ENCODE results near the gene KCNJ11. TPM values are rescaled to one million over a fixed set of nuclear protein-coding genes. Genes with fewer than 3 reads are reported as not detected.

KCNJ11 gene
- total and polyA plus RNA-seq, 2 of the 4 experiments (the other 2 are of a cell fraction), result not detected

GRCh38 chr11:17383461-17383860 is 5.0 kb downstream of the KCNJ11 start:
- Histone ChIP-seq H3K27me3 (ENCODE audit: control insufficient read depth, insufficient read depth, low read length) (no peaks in the 10 kb centered on the region; the same call in 1 of the 2 replicates), H2AK5ac (ENCODE audit: low read depth, low read length) (no peak overlapping the region), H3K18ac (ENCODE audit: low read depth, low read length) (no peak overlapping the region), H3K4me2 (ENCODE audit: low read depth, low read length) (no peak overlapping the region), H3K4me3 (ENCODE audit: insufficient read depth, low read depth, low read length) (no peak overlapping the region), H3K27ac (ENCODE audit: insufficient read depth, low read length) (no peak overlapping the region), H3K79me1 (ENCODE audit: low read depth in 1 of 2, low read length in 2 of 2) (no peaks in the 10 kb centered on the region), H3K9me3 (ENCODE audit: control insufficient read depth, insufficient read depth, low read length) (no peaks in the 10 kb centered on the region), H3K23ac (ENCODE audit: low read depth, low read length) (no peak overlapping the region), H2AFZ (replicated peaks; ENCODE audit: low read length, poor library complexity) (peak overlapping the region; percentile 67), H2BK15ac (ENCODE audit: low read depth, low read length) (no peak overlapping the region), H3K36me3 (ENCODE audit: control insufficient read depth, insufficient read depth, low read length) (no peaks in the 10 kb centered on the region), H2AK9ac (replicated peaks; ENCODE audit: low read depth, low read length, poor library complexity) (no peak overlapping the region), H3K9ac (ENCODE audit: low read depth, low read length) (no peak overlapping the region), H2BK120ac (ENCODE audit: low read depth, low read length) (no peak overlapping the region), H3K4ac (ENCODE audit: low read depth, low read length) (no peak overlapping the region), H2BK5ac (ENCODE audit: low read depth, low read length, poor library complexity, severe bottlenecking) (no peak overlapping the region), H2BK20ac (ENCODE audit: low read depth, low read length) (no peak overlapping the region), H3K56ac (ENCODE audit: extremely low read depth, insufficient read depth, low read length) (no peak overlapping the region), H4K20me1 (ENCODE audit: insufficient read depth, low read length) (no peaks in the 10 kb centered on the region), H4K91ac (ENCODE audit: insufficient read depth, low read depth, low read length) (no peak overlapping the region), H4K8ac (ENCODE audit: low read depth in 2 of 2, low read length in 2 of 2) (no peak overlapping the region), H3K9me1 (ENCODE audit: insufficient read depth, low read length) (peaks cover 22% of the 10 kb centered on the region), H4K5ac (ENCODE audit: low read depth, low read length) (no peak overlapping the region), H3K14ac (replicated peaks; ENCODE audit: low read depth, low read length) (no peak overlapping the region), H3K4me1 (ENCODE audit: control insufficient read depth, insufficient read depth, low read length) (peaks cover 11% of the 10 kb centered on the region)
- intact Hi-C loops (cut with micrococcal nuclease) (no loop called here), dilution Hi-C loops (cut with HindIII; ENCODE audit: low sequenced_read_pairs, unreplicated experiment) (no loop called here), in situ Hi-C loops (cut with MboI; ENCODE audit: low sequenced_read_pairs) (loop anchor here (5.0 kb wide), 1 partner anchor 119 kb away; no protein-coding TSS in a partner anchor)
- WGBS, 2 experiments (ENCODE audit: extremely low coverage in 2 of 2, insufficient read length in 1 of 2), result no CpG with 5 or more reads among the region's 1 CpG
- ChIA-PET CTCF (interaction anchor here (0.6 to 2.5 kb wide), 9 partner anchors 17 to 252 kb away, joined by 3 to 16 read pairs (median 3); no protein-coding TSS in a partner anchor), POLR2A (ENCODE audit: unreplicated experiment) (no interaction called here)
- DNase-seq, result peak; percentile 45
- BruUV-seq (replicated peaks), result no TSS peak
- ATAC-seq (ENCODE audit: low read depth), result peak; percentile 42
- TF ChIP-seq USF2 (IDR thresholded peaks at IDR 0.05; ENCODE audit: low read depth, low read length) (no peak), NFE2L2 (IDR thresholded peaks at IDR 0.05; ENCODE audit: low read depth, low read length) (peak; percentile 8; the same call in 1 of the 2 replicates)
